GM10248 (cell line): Measurements from ENCODE around the gene C1orf105.

ENCODE experiments used
- CTCF ChIA-PET: fragments of 300-600 bp; sonication (Branson Sonifier 250); formaldehyde crosslinking; extraction: SDS; loops from one replicate; lab custom pipeline; 2021; ENCODE audit warnings: antibody characterized with exemption; lab: Yijun Ruan, JAX
- POLR2A ChIA-PET: fragments of 350-650 bp; sonication (Branson Sonifier 250); formaldehyde crosslinking; extraction: SDS; loops from one replicate; lab custom pipeline; 2020; ENCODE audit warnings: antibody characterized with exemption; lab: Yijun Ruan, JAX
- DNase-seq: peaks from one replicate; pipeline ENCODE4 v3.0.0; 2012; ENCODE audit errors: extremely low spot score
- TF ChIP-seq, protein P1 (sequence below): IDR thresholded peaks from 2 replicates; pipeline ENCODE4 v1.5.1; 2012; ENCODE audit warnings: mild to moderate bottlenecking, low read depth; ENCODE audit errors: extremely low read depth, missing control alignments, control extremely low read depth

The C1orf105 gene

DNA sequence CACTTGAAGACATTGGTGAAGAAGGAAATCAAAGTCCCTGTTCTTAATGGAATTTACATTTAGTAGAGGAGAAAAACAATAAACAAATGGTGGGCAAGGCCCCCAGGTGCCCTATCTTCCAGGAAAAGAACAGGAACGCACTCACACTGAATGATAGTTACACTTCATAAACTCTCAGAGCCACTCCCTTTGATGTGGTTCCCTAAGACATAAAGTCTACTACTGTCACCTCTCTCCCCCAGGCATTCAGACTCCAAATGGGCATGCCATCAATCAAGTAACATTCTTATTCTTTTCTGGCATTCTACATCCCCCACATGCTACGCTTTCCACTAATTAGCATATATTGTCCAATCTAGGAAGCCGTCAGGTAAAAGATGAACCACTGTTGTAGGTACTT is 59.9 kb downstream of the C1orf105 start:
- CTCF ChIA-PET: interaction anchor here (2.0 kb wide), 1 partner anchor 12 kb away, joined by 5 read pairs; no protein-coding TSS in a partner anchor
- TF ChIP-seq, protein P1, sequence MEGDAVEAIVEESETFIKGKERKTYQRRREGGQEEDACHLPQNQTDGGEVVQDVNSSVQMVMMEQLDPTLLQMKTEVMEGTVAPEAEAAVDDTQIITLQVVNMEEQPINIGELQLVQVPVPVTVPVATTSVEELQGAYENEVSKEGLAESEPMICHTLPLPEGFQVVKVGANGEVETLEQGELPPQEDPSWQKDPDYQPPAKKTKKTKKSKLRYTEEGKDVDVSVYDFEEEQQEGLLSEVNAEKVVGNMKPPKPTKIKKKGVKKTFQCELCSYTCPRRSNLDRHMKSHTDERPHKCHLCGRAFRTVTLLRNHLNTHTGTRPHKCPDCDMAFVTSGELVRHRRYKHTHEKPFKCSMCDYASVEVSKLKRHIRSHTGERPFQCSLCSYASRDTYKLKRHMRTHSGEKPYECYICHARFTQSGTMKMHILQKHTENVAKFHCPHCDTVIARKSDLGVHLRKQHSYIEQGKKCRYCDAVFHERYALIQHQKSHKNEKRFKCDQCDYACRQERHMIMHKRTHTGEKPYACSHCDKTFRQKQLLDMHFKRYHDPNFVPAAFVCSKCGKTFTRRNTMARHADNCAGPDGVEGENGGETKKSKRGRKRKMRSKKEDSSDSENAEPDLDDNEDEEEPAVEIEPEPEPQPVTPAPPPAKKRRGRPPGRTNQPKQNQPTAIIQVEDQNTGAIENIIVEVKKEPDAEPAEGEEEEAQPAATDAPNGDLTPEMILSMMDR: no peak
- no peak for DNase-seq
- POLR2A ChIA-PET: no interaction called here

DNA sequence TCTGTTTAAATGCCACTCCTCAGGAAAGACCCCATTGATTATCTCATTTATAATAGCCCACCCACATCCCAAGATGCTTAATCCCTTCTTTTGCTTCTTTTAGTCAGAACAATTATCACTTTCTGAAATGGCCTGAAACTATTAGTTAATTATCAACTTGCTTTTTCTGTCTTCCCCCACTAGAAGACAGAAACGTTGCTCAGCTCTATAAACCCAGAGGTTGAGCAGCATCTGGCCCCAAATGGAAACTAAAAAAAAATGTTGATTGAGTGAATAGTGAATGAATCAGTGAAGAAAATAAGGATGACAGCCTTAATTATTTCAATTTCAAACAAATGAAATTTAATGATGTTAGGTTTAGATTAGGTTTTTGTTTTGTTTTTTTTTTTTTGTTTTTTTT is 61.6 kb downstream of the C1orf105 start:
- ChIA-PET POLR2A (no interaction called here), CTCF (interaction anchor here (0.9 to 2.0 kb wide), 3 partner anchors 10 to 496 kb away, joined by 3 to 5 read pairs (median 4); no protein-coding TSS in a partner anchor)
- peak; percentile 13 for DNase-seq
- TF ChIP-seq, protein P1: no peak

DNA sequence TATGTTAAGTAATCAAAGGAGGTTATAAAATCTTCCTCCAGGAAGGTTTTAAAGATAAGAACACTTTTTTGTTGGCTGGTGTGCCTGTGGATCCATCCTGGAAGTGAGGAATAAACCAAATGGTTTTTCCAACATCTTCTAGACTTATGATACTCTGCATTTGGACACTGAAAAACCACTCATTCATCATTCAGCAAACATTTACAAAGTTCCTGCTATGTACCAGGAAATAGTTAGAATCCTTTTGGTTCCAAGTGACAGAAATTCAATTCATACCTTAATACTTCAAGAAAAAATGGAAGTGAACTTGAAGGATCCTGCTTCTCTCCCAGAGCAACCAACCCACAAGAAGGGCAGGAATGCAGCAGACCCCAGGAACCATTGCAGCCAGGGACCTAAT is 63.0 kb downstream of the C1orf105 start:
- DNase-seq: no peak
- ChIA-PET POLR2A (no interaction called here), CTCF (no interaction called here)

DNA sequence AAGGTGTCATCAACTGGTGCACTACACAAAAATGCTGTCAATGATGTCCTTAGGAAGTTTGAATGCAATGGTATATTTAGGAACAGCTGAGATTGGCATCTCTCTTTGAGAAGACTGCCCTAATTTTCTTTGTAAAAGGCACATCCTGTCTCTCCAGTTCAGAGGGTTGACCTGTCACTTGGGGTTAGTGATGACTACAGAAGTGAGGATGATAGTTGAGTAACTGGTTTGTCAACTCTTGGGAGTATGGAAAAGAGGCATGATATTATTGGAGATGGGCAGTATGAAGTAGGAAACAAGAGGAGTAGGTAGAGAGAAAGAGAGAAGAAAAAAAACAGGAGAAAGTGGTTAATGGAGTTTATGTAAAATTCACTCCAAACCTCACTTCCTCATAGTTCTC is 63.8 kb downstream of the C1orf105 start:
- TF ChIP-seq, protein P1: no peak
- DNase-seq: no peak
- POLR2A ChIA-PET: no interaction called here
- CTCF ChIA-PET: interaction anchor here (1.2 kb wide), 1 partner anchor 9 kb away, joined by 3 read pairs; no protein-coding TSS in a partner anchor

More for the DNA sequence above, 63.0 kb downstream of the C1orf105 start:
- TF ChIP-seq, protein P1: no peak

- TF ChIP-seq, protein P1: no peak
- ChIA-PET CTCF (interaction anchor here (0.7 kb wide), 1 partner anchor 11 kb away, joined by 3 read pairs; no protein-coding TSS in a partner anchor), POLR2A (no interaction called here)
- no peak for DNase-seq
Measured at GRCh38 chr1:172485626-172486025, 65.1 kb downstream of the C1orf105 start.

- TF ChIP-seq, protein P1: no peak
- no peak for DNase-seq
- ChIA-PET CTCF (interaction anchor here (0.9 to 1.6 kb wide), 3 partner anchors 7 to 231 kb away, joined by 3 to 5 read pairs (median 3); no protein-coding TSS in a partner anchor), POLR2A (no interaction called here)
Measured at GRCh38 chr1:172486805-172487454, 66.4 kb downstream of the C1orf105 start.
